Thyroid gland (tissue), 4 donors: ENCODE measurements around the gene FYB2. TPM values are rescaled to one million over a fixed set of nuclear protein-coding genes. Genes with fewer than 3 reads are reported as not detected.
"Not testable (repeated sequence)": the region's sequence is repeated elsewhere in the genome, so short reads cannot be mapped to it uniquely, and the experiment has no call there.

Source experiments
- DNase-seq, 2 donors: peaks; one replicate each; pipeline ENCODE4 v3.0.0-alpha.2; 2019
- H3K27ac ChIP-seq, 3 donors: fragments of 200-600 bp; sonication (generic); 1 replicate in 2 of 3; 2 replicates in 1 of 3; pipeline ENCODE4 v1.5.1; 2016 to 2019; ENCODE audit warnings: mild to moderate bottlenecking in 1 of 3, moderate library complexity in 1 of 3
- H3K27me3 ChIP-seq: fragments of 200-600 bp; sonication (generic); one replicate; pipeline ENCODE4 v1.5.1; 2019
- H3K36me3 ChIP-seq, 2 donors: fragments of 200-600 bp; sonication (generic); one replicate each; pipeline ENCODE4 v1.5.1; 2016 to 2019
- H3K4me1 ChIP-seq, 2 donors: fragments of 200-600 bp; sonication (generic); one replicate each; pipeline ENCODE4 v1.5.1; 2017 to 2019
- H3K4me3 ChIP-seq, 3 donors: fragments of 200-600 bp; sonication (generic); replicated peaks in 1 of 3; 1 replicate in 2 of 3; 2 replicates in 1 of 3; pipeline ENCODE4 v1.5.1; 2016; ENCODE audit warnings: mild to moderate bottlenecking in 1 of 3
- H3K9me3 ChIP-seq: fragments of 200-600 bp; sonication (generic); one replicate; pipeline ENCODE4 v1.5.1; 2017
- POLR2A ChIP-seq, 2 donors: fragments of 450-650 bp; IDR thresholded peaks; one replicate each; pipeline ENCODE4 v1.6.1; 2017; ENCODE audit warnings: antibody characterized with exemption in 2 of 2, mild to moderate bottlenecking in 2 of 2, moderate library complexity in 1 of 2
- WGBS, 2 donors: methylation state at CpG; one replicate each; pipeline ENCODE4 v1.1.5; 2017; 5-methylcytosine and 5-hydroxymethylcytosine counted together
- intact Hi-C: fragments of 100-400 bp; cut with DNase I; formaldehyde crosslinking; loops from one replicate; pipeline ENCODE4 v1.15.1; 2023
- total RNA-seq, 4 donors: library from RNA; depleted of rRNA; stranded (reverse); fragments of >200 nt; gene quantifications; one replicate each; pipeline ENCODE4 v1.2.3, GENCODE V29; 2016
- TF ChIP-seq, protein P1 (sequence below), 6 experiments: fragments of 200-600 bp in 3 of 6; fragments of 450-650 bp in 3 of 6; sonication (generic) in 3 of 6; IDR thresholded peaks; one replicate each; pipeline ENCODE4 v1.5.1; 2016 to 2019; ENCODE audit warnings: antibody characterized with exemption in 6 of 6, mild to moderate bottlenecking in 2 of 6, inconsistent platforms in 1 of 6, moderate library complexity in 1 of 6

Gene FYB2
- total RNA-seq, 4 donors from 2014 or later = 0.13 to 1.6 (median 0.78) TPM; not detected in 1

GRCh38 chr1:56780128-56780750 lies 39.0 kb downstream of the FYB2 start:
- no peak overlapping the region for H3K27ac ChIP-seq
- H3K4me1 ChIP-seq = no peaks in the 10 kb centered on the region
- no peaks in the 10 kb centered on the region for H3K36me3 ChIP-seq
- no peaks in the 10 kb centered on the region for H3K27me3 ChIP-seq
- H3K9me3 ChIP-seq = no peaks in the 10 kb centered on the region
- 76 to 88% methylated on average over 3 of the region's 3 CpGs for WGBS, 2 donors
- DNase-seq = peak in 1 of 2 donors; percentile 27
- no peak overlapping the region for H3K4me3 ChIP-seq
- TF ChIP-seq POLR2A (IDR thresholded peaks at IDR 0.05) = no peak
- TF ChIP-seq, protein P1, sequence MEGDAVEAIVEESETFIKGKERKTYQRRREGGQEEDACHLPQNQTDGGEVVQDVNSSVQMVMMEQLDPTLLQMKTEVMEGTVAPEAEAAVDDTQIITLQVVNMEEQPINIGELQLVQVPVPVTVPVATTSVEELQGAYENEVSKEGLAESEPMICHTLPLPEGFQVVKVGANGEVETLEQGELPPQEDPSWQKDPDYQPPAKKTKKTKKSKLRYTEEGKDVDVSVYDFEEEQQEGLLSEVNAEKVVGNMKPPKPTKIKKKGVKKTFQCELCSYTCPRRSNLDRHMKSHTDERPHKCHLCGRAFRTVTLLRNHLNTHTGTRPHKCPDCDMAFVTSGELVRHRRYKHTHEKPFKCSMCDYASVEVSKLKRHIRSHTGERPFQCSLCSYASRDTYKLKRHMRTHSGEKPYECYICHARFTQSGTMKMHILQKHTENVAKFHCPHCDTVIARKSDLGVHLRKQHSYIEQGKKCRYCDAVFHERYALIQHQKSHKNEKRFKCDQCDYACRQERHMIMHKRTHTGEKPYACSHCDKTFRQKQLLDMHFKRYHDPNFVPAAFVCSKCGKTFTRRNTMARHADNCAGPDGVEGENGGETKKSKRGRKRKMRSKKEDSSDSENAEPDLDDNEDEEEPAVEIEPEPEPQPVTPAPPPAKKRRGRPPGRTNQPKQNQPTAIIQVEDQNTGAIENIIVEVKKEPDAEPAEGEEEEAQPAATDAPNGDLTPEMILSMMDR (IDR thresholded peaks at IDR 0.05) = no peak
- intact Hi-C loops = no loop called here

GRCh38 chr1:56777972-56778371 lies 41.2 kb downstream of the FYB2 start:
- Histone ChIP-seq H3K27me3 (no peaks in the 10 kb centered on the region), H3K36me3 (no peaks in the 10 kb centered on the region), H3K4me3 (no peak overlapping the region), H3K27ac (no peak overlapping the region), H3K9me3 (no peaks in the 10 kb centered on the region), H3K4me1 (no peaks in the 10 kb centered on the region)
- WGBS, 2 donors = 75 to 81% methylated on average over 1 of the region's 1 CpG
- no peak for DNase-seq
- TF ChIP-seq, protein P1 (IDR thresholded peaks at IDR 0.05) = no peak
- TF ChIP-seq POLR2A (IDR thresholded peaks at IDR 0.05) = no peak
- intact Hi-C loops = no loop called here

DNA sequence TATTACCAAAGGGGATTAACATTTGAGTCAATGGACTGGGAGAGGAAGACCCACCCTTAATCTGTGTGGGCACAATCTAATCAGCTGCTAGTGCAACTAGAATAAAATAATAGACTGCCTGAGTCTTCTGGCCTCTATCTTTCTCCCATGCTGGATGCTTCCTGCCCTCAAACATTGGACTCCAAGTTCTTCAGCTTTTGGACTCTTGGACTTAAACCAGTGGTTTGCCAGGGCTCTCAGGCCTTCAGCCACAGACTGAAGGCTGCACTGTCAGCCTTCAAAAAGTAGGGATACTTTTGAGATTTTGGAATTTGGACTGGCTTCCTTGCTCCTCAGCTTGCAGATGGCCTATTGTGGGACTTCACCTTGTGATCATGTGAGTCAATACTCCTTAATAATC lies 44.5 kb downstream of the FYB2 start:
- H3K4me1 ChIP-seq, intact Hi-C loops, H3K27me3 ChIP-seq, H3K9me3 ChIP-seq, H3K27ac ChIP-seq, DNase-seq, H3K36me3 ChIP-seq, H3K4me3 ChIP-seq: not testable (repeated sequence)

- intact Hi-C loops = no loop called here
- H3K4me1 ChIP-seq = no peaks in the 10 kb centered on the region
- no peaks in the 10 kb centered on the region for H3K9me3 ChIP-seq
- H3K27ac ChIP-seq = no peak overlapping the region
- H3K36me3 ChIP-seq = no peaks in the 10 kb centered on the region
- TF ChIP-seq POLR2A (IDR thresholded peaks at IDR 0.05) = no peak
- TF ChIP-seq, protein P1 (IDR thresholded peaks at IDR 0.05) = no peak
- no peak overlapping the region for H3K4me3 ChIP-seq
- H3K27me3 ChIP-seq = no peaks in the 10 kb centered on the region
- WGBS, 2 donors = 88 to 89% methylated on average over 6 of the region's 6 CpGs
- DNase-seq = no peak
These were observed 45.1 kb downstream of the FYB2 start for GRCh38 chr1:56774067-56774609.

DNA sequence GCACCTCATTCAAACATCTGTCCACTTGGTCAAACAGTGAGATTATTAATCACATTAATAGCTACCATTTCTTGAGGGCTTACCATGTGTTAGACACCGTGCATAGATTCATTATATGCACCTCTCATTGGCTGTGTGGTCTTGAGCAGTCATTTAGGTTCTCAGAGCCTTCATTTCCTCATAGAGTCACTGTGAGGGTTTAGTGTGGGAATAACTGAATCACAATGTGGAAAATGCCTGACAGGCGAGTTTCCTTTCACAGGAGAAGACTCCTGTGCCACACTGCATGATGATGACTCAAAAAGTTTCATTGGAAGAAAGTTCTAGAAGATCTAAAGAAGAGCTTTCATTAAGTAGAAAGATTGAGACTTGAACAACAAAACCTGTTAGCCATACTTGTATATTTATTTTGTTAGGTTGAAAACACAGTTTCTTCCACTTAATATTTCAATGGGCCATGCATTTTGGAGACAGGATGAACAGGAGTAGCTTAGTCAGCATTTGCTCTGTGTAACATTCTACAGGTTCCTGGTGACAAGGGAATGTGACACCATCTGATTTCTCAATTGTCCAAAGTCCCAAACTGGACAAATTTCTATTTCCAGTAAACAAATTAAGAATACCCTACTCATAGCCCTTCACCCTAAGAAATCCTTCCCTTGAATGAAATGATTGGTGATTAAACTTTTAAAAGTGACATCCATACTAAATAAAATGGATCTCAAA lies 45.7 kb downstream of the FYB2 start:
- TF ChIP-seq POLR2A (IDR thresholded peaks at IDR 0.05) = no peak
- TF ChIP-seq, protein P1 (IDR thresholded peaks at IDR 0.05) = no peak
- Histone ChIP-seq H3K27ac (no peak overlapping the region), H3K4me1 (no peaks in the 10 kb centered on the region), H3K4me3 (no peak overlapping the region), H3K36me3 (no peaks in the 10 kb centered on the region), H3K27me3 (no peaks in the 10 kb centered on the region), H3K9me3 (no peaks in the 10 kb centered on the region)
- intact Hi-C loops = no loop called here
- no peak for DNase-seq
- WGBS, 2 donors = 79 to 81% methylated on average over 2 of the region's 2 CpGs
